ENCODE results near the gene HOXC12.

DNA sequence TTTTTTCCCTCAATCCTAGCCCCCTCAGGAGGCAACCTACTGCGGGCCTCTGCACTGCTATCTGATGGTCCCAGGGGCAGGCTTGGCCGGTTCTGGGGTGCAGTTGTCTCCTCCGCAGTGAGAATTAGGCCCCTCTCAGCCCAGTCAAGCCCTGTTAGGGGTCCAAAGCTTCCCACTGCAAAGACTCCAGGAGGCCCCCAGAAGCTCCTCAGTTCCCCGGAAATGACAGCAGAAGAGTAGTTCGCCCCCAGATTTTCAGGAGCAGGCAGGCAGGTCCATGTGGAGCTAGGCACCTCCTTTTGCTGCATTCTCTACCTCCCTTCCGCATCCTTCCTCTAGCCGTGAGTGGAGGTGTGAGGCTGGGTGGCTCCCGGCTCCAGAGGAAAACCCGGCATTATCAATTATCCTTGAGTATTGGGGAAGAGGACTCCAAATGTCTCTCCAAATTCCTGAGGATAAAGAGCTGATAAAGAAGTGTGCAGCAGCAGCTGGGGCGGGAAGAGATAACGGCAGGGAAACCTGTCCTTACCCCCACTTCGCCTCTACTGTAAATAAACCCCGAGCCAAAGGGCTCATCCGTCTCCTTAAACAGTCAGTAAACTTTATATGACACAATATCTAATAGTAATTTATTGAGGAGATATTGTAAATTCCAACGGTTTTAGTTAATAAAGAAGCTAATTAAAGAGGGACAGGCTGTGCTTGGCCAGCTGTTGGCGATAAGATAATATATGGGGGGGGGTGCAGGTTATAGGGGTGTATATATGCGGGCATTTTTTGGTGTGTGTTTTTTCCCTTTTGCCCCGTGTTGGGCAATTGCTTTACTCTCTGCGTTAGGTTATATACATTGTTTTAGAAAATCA, 641 bp upstream of the HOXC12 start:
- TF ChIP-seq POLR2A (IDR thresholded peaks at IDR 0.05) = no peak
- TF ChIP-seq, protein P1, sequence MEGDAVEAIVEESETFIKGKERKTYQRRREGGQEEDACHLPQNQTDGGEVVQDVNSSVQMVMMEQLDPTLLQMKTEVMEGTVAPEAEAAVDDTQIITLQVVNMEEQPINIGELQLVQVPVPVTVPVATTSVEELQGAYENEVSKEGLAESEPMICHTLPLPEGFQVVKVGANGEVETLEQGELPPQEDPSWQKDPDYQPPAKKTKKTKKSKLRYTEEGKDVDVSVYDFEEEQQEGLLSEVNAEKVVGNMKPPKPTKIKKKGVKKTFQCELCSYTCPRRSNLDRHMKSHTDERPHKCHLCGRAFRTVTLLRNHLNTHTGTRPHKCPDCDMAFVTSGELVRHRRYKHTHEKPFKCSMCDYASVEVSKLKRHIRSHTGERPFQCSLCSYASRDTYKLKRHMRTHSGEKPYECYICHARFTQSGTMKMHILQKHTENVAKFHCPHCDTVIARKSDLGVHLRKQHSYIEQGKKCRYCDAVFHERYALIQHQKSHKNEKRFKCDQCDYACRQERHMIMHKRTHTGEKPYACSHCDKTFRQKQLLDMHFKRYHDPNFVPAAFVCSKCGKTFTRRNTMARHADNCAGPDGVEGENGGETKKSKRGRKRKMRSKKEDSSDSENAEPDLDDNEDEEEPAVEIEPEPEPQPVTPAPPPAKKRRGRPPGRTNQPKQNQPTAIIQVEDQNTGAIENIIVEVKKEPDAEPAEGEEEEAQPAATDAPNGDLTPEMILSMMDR (IDR thresholded peaks at IDR 0.05) = no peak

Data from adrenal gland (tissue), 5 donors.